UCSD-AML1 (cell line): Measurements from ENCODE around the gene DSC3.

Experiments
- DNase-seq: peaks from one replicate; lab custom pipeline; 2025; ENCODE audit not compliant: unreplicated experiment; lab: John Stamatoyannopoulos, UW

DSC3 gene

DNA sequence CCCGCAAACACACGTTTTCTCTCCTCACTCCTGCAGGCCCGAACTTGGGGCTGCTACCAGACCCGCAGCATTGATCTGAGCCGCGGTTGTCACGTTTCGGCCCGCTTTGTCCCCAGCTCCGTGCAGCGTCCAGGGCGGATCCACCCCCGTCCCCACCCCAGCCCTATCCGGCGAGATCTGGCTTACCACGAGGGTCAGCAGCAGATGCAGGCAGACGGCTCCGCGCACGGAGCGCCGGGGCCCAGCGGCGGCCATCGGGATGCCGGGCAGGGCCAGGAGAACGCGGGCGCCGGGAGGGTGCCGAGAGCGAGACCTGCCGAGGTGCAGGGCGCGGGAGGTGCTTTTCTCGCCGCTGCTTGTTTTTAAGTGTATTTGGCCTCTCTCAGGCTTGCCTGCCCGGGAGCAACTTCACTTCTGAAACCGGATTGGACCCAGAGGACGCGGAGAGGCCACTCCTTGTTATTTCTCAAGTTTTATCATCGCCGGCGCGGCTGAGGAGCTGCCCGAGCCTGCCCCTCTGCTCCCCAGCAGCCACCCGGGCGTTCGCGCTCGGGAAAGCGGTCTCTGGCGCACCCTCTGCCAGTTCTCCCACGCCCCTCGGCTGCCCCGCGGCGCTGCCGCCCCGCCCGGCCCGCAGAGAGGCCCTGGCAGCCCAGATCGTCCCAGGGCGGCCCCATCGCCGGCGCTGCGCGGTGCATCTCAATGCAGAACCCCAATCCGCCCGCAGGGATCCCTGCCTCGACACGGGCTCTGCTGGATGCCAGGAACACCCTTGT is at the start of gene DSC3:
Gene DSC3 (minus strand): TSS at position 337 of the 776 bp plus-strand sequence. CDS start 82 bp downstream, at position 255.
- no peak for DNase-seq

DNA sequence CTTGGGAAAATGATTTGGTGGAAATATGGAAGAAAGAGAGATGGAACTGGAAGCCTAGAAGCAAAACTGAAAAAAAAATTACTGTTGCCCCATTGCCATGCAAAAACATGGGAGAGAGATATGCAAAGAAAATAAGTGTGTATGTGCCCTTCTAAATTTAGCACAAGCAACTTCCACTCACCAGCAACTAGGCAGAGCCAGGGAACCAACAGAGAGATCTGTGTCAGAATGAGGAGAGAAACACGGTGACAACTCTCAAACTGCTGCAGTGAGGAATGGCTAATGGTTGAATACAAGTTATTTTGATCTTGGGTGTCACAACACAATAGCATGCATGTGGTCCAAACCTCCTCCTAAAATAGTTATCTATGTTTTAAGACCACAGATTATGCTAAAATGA is 48.8 kb upstream of the DSC3 start:
- no peak for DNase-seq

DNA sequence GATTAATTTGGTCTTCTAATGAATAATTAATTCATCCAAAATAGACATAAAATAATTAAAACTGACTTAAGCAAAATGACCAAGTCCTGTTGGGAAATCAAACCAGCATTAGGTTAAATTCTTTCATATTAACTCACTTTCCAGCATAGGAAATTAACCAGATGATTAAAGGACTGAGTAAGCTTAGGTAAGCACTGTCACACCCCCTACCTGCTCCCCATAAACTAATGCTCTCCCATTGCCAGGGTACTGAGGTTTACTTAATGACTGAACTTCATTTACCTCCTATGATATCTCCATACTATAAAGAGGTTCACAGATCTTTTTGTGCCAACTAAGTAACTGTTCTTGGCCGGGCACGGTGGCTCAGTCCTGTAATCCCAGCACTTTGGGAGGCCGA is 46.0 kb upstream of the DSC3 start:
- no peak for DNase-seq

DNA sequence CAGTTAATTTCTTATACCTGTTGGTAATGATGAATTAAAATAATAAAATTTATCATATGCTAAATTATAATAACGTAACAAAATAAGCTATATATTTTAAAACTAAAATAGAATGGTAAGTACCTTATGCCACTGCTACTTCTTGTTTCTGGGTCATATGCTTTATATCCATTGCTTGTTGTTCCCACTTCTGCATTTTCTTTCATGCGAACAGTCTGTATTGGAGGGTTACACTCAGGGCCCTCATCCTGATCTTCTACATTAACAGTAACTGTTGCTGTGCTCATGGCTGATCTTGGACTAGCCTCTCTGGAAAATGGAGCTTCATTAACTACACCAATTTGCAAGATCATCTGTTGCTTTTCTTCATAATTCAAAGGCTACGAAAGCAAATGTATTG is 37.4 kb upstream of the DSC3 start:
- no peak for DNase-seq

DNA sequence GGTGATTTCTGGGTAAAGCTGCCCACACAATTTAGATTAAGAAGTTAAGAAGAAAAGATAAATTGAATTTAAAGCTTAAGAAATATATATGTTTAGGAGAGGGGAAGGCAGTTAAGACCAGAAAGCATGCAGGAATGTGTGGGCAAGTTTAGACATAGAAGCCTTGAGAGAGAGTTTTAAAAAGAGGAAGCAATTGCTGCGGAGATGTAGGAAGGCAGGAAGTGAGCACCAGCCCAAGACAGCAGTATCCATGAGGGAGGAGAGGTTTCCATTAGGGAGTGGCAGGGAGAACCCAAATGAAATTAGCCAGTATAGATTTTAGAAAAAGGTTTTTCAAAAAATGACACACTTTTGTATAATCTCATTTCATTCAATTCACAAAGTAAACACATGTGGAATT is 35.3 kb upstream of the DSC3 start:
- DNase-seq = no peak

DNA sequence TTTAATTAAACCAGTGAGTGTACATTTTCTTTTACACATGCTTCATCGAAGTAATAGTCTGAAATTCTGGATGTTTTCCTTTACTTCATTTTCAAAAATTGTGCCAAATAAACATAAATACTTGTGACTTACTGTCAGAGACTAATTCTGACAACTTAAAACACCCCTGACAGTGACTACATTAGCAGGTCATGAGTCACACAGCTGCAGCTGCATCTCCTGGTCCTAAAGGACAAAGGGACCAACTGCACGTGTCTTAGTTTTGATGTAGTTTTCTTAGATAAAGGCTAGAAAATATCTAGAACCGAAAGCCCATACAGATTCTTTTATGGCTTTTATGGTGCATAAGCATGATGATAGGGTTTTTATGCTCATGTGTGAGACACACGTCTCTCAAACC is 29.6 kb upstream of the DSC3 start:
- DNase-seq = no peak

DNA sequence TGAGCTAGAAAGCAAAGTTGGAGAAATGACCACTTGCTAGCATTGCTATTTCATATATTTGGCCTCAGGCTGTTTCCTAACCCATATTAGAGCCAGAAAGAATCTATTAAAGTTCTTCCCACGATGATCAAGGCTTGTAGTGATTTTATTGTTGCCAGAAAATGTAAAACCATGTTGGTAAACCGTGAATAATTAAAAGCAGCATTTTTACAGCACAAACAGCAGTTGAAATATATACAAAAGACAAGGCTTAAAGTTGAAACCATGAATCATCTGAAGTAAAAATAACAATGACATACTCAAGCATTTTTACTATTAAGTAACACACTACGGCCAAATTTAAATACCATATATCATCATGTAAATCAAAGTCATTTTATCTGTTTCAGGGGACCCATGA is 27.7 kb upstream of the DSC3 start:
- DNase-seq = no peak

DNA sequence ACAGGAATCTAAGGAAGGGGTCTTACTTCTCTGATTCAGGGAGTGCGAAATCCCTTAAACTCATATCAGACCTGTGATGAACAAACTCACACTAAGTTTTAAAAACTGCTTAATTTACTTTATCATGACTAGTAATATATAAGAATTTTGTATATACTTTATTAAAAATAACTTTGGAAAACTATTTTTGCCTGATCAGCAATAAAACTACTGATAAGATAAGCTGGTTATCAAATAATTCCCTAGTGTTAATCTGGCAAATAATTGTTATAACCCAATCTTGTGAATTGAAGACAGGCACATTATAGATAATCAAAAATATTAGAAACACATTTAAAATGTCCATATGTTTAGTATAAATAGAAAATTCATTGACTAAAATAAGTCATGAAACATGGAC is 23.7 kb upstream of the DSC3 start:
- no peak for DNase-seq

DNA sequence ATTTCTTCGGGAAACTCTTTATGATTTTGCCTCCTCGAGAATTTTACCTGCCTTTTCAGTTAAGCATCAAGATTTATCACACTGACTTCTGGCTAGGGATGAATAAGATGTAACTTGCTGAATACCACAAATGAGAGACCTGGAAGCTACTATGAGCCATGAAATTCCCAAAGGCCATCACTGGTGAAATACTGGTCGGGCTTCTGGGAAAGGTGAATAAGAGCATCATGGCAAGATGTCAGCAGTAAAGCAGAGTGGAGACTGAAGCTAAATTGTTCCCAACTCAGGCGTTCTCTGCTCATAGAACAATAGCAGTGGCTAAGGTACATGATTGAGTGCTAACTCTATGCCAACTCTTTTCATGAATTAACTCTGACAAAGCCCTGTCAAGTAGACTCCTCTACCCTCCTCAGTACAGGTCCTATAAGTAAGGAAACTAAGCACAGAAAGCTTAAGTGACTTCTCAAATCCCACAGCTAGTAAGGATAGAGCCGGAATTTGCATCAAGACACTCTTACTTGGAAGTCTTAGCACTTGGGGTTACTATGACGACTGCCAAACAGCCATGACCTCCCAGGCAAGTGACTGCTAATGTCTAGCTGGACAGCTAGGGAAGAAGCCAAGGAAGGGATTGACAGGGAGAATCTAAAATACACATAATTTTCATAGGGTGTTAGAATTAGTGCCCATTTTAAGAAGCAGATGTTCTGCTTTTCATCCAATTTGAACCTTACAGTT is 22.7 kb upstream of the DSC3 start:
- no peak for DNase-seq

DNA sequence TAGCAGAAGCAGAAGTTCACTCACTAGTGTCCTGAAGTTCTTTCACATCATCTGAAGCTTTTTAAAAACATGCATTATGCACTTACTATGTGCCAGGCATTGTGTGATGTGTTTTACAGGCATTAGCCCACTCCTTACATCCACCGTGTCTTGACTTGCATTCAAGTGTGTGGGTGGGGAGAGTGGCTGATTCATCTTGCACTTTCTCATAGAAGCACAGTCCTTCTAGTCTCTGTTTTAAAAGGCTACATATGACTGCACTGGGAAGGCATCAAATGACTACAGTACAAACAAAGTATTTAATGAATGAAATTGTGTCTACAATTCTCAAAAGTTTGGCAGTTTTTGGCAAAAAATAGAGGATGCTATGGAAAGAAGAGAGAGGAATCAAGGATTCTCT is 21.6 kb upstream of the DSC3 start:
- no peak for DNase-seq

DNA sequence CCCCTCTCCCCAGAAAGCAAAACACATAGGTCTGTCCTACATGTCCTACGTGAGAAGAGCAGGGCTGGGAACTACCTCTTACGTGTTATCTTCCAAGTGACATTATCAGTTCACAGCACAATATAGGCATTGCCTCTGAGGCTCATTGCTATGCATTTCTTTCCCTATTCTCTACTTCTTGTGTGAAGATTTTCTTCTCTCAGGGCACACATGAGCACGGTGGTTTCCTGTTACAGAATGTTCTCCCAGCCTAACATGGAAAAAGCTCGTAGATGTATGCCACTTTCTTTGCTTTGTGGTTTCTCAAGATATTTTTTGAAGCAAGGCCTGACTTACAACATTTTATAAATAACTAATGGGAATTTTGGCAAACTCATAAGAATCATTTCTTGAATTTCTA is 19.4 kb upstream of the DSC3 start:
- no peak for DNase-seq

DNA sequence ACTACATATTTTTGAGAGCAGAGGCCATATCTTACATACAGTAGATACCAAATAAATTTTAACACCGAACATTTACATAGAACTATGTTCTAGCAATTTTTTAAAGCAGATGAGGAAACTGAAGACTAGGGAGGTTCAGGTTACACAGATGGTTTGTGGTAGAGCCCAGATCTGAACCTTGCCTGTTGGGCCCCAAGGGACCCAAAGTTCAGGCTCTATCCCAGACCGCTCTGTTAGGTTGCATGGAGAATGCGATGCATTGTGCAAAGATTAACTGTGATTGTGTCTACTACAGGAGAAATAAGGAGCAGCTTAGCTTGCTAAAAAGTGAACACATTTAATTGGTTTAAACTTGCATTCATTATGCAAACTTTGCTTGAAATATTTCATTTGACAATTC is 16.4 kb upstream of the DSC3 start:
- no peak for DNase-seq

DNA sequence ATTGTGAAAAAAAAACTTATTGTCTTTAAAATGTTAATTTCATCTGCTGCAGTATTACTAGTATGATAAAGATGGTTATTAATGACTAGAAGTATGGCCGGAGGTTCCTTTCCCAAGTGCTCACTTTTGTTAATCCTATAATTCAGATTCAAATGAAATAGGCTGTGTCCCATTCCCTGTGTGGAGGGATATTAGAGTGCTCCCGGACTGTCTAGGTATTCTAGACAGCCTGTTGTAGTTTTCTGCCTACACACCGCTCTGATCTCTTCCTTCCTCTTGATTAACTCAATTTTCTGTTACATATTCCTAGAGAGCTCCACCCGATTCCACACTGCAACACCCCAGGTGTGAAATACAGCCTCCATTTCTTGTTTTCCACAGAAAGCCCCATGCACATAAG is 15.4 kb upstream of the DSC3 start:
- DNase-seq = no peak

DNA sequence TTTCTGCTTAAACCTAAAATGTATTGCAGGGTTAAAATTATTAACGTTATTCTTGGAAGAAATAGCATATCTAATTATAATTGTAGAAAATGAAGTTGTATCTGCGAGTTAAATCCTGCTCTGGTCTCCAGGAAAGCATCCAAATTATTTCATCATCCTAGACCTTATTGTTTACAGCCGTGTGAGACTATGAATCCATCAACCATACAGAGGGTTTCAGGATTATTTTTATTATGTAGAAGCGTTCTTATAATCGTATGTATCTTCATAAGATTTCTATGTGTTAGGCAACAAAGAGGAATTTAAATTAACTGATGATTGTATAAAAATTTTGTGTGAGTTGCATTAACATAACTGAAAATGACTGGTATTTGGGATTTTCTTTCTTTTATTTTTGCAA is 14.5 kb upstream of the DSC3 start:
- DNase-seq = no peak

DNA sequence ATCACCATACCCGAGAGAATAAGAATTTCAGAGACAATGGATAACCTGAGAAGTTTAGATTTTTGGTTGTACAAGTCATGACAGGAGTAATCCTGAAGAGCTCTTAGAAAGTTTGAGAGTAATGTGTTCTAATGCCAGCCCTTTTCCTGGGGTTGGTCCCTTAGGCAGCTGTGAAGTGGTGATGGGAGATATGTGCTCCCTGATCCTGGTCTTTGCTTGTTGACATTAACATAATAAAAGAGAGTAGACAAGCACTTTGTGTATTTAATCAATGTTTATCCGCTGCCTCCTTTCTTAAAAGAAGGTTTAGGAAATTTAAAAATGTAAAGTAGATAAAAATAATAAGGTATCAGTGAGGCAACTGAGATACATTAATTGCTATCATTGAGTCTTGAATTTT is 13.8 kb upstream of the DSC3 start:
- DNase-seq = no peak

DNA sequence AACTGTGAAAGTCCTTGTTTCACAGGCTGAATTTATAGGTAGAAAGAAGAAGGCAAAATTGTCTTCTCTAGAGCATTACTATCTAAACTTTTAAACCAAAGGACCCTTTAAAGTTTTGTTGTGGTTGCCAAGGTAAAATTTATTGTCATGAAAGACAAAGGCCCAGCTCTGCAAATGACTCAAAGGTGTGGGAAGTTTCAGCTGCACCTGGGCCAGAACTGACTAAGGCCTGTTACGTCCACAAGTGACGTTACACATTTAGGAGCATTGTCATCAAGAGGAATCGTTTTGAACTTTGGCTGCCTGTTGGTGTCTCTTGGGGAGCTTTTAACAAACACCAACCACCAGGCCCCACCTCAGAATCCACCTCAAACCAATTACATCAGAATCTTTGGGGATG is 8.1 kb upstream of the DSC3 start:
- DNase-seq = no peak

DNA sequence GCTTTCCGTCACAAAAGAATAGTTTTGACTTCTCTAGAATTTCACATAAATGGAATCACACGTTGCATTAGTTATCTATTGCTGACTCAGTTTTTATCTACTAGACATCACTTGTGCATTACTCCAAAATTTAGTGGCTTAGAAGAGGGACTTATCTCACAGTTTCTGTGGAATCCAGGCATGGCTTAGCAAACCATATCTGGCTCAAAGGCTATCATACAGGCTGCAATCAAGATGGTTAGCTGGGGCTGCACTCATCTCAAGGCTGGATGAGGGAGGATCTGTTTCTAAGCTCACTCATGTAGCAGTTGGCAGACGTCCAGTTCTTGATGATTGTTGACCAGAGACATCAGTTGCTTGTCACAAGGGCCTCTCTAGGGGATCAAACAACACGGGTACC is 6.6 kb upstream of the DSC3 start:
- DNase-seq = no peak

DNA sequence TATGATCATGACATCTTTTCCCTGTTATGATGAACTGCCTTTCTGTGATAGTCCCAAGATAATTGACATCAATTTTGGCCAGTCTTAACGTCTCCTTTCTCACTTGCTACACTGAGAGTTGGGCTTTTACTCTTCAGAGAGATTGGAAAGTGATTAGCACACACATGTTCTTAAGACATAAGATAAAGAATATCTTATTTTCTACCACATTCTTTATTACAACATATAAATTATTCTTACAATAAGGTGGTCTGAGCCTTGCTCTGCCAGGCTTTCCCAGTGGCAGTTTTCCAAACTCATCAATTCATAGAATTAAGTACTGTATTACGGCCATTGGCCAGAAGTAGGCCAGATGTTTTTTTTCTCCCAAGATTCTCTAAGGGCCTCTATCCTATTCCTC is 5.7 kb upstream of the DSC3 start:
- DNase-seq = no peak

DNA sequence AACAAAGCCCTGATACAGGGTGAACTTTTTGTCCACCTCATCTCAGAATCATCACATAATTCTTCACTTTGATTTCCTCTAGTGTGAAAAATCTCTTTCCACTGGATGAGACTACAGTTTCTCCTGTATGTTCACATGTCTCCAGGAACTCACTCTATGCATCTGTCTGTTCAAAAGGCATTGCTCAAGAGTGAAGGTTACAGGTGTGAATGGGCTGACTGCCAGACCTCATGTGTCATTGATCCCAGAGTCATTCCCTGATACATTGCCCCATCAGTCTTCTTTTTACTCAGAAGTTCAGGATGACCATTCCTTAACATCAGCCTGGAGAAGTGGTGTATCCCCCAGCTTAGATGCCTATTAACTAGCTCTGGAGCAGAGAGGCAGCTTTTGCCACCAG is 4.4 kb upstream of the DSC3 start:
- no peak for DNase-seq

DNA sequence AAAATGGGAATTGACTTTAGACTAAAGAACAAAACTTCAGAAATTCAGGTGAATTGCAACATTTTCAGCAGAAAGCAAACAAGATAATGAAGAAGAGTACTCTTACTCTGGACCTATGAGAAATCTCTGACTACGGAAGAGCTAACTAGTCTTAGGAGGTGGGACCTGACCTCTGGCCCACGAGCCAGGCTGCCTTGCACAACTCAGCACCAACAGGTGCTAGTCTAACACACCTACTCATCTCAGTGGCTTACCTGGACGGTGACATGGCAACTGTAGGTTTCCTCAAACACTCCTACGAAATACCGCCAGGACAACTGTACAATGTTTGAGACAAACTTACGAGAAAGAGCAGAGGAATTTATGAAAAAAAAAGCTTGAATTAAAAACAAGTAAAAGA is 3.1 kb upstream of the DSC3 start:
- DNase-seq = no peak

DNA sequence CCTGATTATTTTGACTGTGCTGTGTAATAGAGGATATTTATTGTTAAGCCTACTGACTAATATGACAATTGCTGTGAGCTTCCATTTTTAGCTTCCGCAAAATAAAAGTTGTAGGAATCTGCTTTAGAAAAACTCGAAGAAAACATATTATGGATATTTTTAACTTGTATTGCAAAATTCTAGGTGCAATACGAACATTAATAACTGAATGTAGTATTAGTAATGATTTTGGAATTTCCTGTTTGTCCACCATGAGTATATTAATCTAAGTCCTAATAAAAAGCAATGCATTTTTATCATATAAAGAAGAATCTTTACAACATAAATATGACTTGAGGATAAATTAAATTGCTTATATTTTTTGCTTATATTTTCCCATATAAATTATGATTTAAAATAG is 2.4 kb upstream of the DSC3 start:
- DNase-seq = no peak

DNA sequence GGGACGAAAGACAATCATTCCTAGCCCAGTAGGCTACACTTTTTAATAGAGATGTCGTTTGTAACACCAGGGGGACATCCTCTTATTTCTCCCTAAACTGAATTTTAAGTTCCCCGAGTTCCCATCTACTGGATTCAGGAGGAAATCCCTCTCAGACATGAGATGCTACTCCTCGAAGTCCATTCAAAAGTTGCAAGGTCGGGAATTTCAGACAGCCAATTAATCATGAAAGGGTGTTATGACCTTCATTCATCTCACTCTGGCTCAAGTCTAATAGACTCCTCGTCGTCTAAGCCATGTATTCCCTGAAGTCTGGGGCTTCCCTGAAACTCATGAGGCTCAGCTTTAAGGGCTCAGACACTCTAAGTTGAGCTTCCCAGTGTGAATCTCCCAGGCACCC is 1.2 kb upstream of the DSC3 start:
- DNase-seq = no peak

DNA sequence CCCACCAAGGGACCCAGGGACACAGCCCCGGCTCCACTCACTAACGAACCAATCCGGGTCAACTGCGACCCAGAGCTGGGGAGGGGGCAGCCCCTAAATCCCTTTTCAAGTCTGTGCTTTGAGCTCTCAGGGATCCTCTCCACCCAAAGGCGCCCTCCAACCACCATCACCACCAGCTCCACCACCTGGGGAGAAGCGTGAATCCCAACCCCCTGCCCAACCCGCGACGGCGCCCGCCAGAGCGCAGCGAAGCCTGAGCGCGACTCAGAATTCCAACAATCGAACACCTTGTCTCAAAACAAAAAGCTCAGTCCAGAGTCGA is 497 bp downstream of the DSC3 start:
- no peak for DNase-seq
